IPS-18a (cell line): ENCODE data around the gene MDM4.

Source experiments
- H3K27ac ChIP-seq: one replicate; pipeline ENCODE4 v1.5.1; 2013; ENCODE audit warnings: low read length
- H3K27me3 ChIP-seq: one replicate; pipeline ENCODE4 v1.6.1; 2013; ENCODE audit warnings: mild to moderate bottlenecking, low read length; ENCODE audit not compliant: control insufficient read depth, insufficient read depth
- H3K36me3 ChIP-seq: one replicate; pipeline ENCODE4 v1.6.1; 2013; ENCODE audit warnings: low read depth, low read length; ENCODE audit not compliant: control insufficient read depth
- H3K4me1 ChIP-seq: one replicate; pipeline ENCODE4 v1.6.1; 2013; ENCODE audit warnings: low read depth, low read length; ENCODE audit not compliant: control insufficient read depth
- H3K4me3 ChIP-seq: one replicate; pipeline ENCODE4 v1.5.1; 2013; ENCODE audit warnings: low read length
- H3K9ac ChIP-seq: one replicate; pipeline ENCODE4 v1.6.1; 2013; ENCODE audit warnings: mild to moderate bottlenecking, low read length, moderate library complexity
- H3K9me3 ChIP-seq: one replicate; pipeline ENCODE4 v1.6.1; 2013; ENCODE audit warnings: low read depth, low read length; ENCODE audit not compliant: control insufficient read depth

The MDM4 gene

DNA sequence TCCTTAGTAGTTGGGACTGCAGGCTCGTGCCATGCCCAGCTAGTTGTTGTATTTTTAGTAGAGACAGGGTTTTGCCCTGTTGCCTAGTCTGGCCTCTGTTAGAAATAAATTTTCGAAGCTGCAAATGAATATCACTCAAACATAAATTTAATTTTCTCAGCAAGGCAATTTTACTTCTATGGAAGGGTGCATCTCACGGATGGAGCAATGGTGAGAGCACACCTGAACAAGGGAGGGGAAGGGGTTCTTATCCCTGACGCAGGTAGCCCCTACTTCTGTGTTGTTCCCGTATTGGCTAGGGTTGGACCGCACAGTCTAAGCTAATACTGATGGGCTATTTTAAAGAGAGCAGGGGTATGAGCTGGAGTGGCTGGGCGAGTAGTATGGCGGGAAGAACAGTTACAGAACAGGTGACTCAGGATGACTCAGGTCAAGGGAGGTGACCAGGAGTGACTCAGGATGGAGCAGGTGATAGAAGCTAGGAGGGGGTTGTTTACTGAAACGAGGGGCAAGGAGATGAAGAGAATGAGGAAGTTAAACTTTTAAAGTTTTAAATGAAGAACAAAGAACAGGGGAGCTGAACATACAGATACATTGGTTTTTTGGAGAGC is 7.5 kb downstream of the MDM4 start:
- Histone ChIP-seq H3K27me3 (no peaks in the 10 kb centered on the region), H3K4me3 (no peak overlapping the region), H3K36me3 (peaks cover 33% of the 10 kb centered on the region), H3K9ac (no peak overlapping the region), H3K27ac (no peak overlapping the region), H3K4me1 (no peaks in the 10 kb centered on the region), H3K9me3 (no peaks in the 10 kb centered on the region)

DNA sequence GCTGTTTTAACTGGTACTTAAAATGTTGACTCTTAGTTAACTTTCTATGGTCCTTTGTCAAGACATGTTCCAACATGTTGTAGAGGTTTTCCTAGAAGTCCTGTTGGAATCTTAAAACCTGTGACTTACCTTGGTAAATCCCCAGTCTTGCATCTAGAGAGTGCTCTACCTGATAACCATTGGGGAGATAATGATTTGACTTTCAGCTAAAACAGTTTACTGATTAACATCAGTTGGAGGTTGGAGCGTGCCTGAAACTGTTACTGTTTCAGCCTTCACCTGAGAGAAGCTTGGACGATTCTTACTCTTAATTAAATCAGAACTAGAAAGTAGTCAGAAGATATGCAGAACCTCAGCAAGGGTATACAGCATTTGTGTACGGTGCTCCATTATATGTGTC is 8.8 kb downstream of the MDM4 start:
- Histone ChIP-seq H3K9ac (no peak overlapping the region), H3K27ac (peak overlapping the region; percentile 24), H3K4me1 (no peaks in the 10 kb centered on the region), H3K36me3 (peaks cover 39% of the 10 kb centered on the region), H3K4me3 (no peak overlapping the region), H3K27me3 (no peaks in the 10 kb centered on the region), H3K9me3 (no peaks in the 10 kb centered on the region)

DNA sequence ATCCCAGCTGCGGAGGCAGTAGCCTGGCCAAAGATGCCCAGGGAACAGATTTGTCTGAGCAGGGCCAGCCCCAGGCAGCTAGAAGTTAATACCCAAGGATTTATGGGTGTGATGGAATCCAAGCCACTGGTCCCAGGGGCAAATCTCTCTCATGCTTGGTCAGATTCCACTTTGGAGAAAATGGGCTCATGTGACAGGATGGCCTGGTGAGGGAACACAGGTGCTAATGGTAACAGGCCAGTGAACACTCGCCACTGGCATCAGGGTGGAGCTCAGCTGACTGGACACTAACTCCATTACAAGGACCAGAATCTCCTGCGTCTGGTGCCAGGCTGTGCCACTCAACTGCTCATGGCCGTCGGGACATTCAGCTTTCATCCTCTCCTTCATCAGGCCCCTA is 12.0 kb downstream of the MDM4 start:
- Histone ChIP-seq H3K9me3 (no peaks in the 10 kb centered on the region), H3K9ac (no peak overlapping the region), H3K36me3 (peaks cover 66% of the 10 kb centered on the region), H3K4me1 (no peaks in the 10 kb centered on the region), H3K27ac (no peak overlapping the region), H3K4me3 (no peak overlapping the region), H3K27me3 (no peaks in the 10 kb centered on the region)

GRCh38 chr1:204528677-204529076 is 12.5 kb downstream of the MDM4 start:
- Histone ChIP-seq H3K9me3 (no peaks in the 10 kb centered on the region), H3K4me1 (no peaks in the 10 kb centered on the region), H3K9ac (no peak overlapping the region), H3K36me3 (peaks cover 66% of the 10 kb centered on the region), H3K4me3 (no peak overlapping the region), H3K27me3 (no peaks in the 10 kb centered on the region), H3K27ac (no peak overlapping the region)

GRCh38 chr1:204529371-204529895 is 13.2 kb downstream of the MDM4 start:
- H3K27me3 ChIP-seq: no peaks in the 10 kb centered on the region
- H3K9ac ChIP-seq: no peak overlapping the region
- no peaks in the 10 kb centered on the region for H3K9me3 ChIP-seq
- no peak overlapping the region for H3K4me3 ChIP-seq
- H3K4me1 ChIP-seq: no peaks in the 10 kb centered on the region
- no peak overlapping the region for H3K27ac ChIP-seq
- peaks cover 70% of the 10 kb centered on the region for H3K36me3 ChIP-seq

- H3K4me3 ChIP-seq: no peak overlapping the region
- no peaks in the 10 kb centered on the region for H3K27me3 ChIP-seq
- H3K36me3 ChIP-seq: peaks cover 68% of the 10 kb centered on the region
- no peaks in the 10 kb centered on the region for H3K4me1 ChIP-seq
- no peak overlapping the region for H3K9ac ChIP-seq
- H3K27ac ChIP-seq: no peak overlapping the region
- no peaks in the 10 kb centered on the region for H3K9me3 ChIP-seq
Measured at GRCh38 chr1:204530932-204531331, 14.7 kb downstream of the MDM4 start.

GRCh38 chr1:204532832-204533231 is 16.6 kb downstream of the MDM4 start:
- H3K9ac ChIP-seq: no peak overlapping the region
- H3K4me1 ChIP-seq: no peaks in the 10 kb centered on the region
- no peak overlapping the region for H3K27ac ChIP-seq
- no peak overlapping the region for H3K4me3 ChIP-seq
- no peaks in the 10 kb centered on the region for H3K9me3 ChIP-seq
- peaks cover 60% of the 10 kb centered on the region for H3K36me3 ChIP-seq
- no peaks in the 10 kb centered on the region for H3K27me3 ChIP-seq

- no peak overlapping the region for H3K9ac ChIP-seq
- H3K36me3 ChIP-seq: peaks cover 83% of the 10 kb centered on the region
- no peaks in the 10 kb centered on the region for H3K9me3 ChIP-seq
- H3K27ac ChIP-seq: no peak overlapping the region
- no peaks in the 10 kb centered on the region for H3K4me1 ChIP-seq
- H3K4me3 ChIP-seq: no peak overlapping the region
- H3K27me3 ChIP-seq: no peaks in the 10 kb centered on the region
Measured at GRCh38 chr1:204541626-204542025, 25.4 kb downstream of the MDM4 start.

- Histone ChIP-seq H3K27ac (no peak overlapping the region), H3K9ac (no peak overlapping the region), H3K27me3 (no peaks in the 10 kb centered on the region), H3K4me3 (no peak overlapping the region), H3K9me3 (no peaks in the 10 kb centered on the region), H3K4me1 (no peaks in the 10 kb centered on the region), H3K36me3 (peaks cover 90% of the 10 kb centered on the region)
Measured at GRCh38 chr1:204544321-204544720, 28.1 kb downstream of the MDM4 start.

GRCh38 chr1:204545202-204545601 is 29.0 kb downstream of the MDM4 start:
- Histone ChIP-seq H3K9ac (no peak overlapping the region), H3K4me1 (no peaks in the 10 kb centered on the region), H3K9me3 (no peaks in the 10 kb centered on the region), H3K4me3 (no peak overlapping the region), H3K27me3 (no peaks in the 10 kb centered on the region), H3K36me3 (peaks cover 96% of the 10 kb centered on the region), H3K27ac (no peak overlapping the region)

- Histone ChIP-seq H3K27me3 (no peaks in the 10 kb centered on the region), H3K9ac (no peak overlapping the region), H3K36me3 (peaks cover 98% of the 10 kb centered on the region), H3K4me1 (no peaks in the 10 kb centered on the region), H3K4me3 (no peak overlapping the region), H3K27ac (no peak overlapping the region), H3K9me3 (no peaks in the 10 kb centered on the region)
Measured at GRCh38 chr1:204545881-204546280, 29.7 kb downstream of the MDM4 start.

DNA sequence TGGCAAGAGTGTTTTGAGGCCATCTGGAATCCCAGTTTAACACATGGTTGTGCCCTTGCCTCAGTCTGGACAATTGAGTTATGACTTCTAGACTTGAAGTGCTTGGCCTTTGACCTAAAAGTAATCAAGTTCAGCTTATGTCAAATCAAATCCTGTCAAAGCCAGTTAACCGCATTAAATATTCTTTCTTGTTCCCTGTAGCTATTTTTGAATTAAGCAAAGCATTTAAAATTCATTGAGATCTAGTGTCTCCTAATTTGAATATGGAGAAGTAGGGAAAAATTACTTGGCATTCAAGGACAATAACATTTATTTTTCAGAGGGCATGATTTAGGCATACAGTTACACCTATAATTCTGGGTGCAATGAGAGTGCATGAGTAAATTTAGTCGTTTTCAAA is 32.1 kb downstream of the MDM4 start:
- no peak overlapping the region for H3K4me3 ChIP-seq
- peaks cover 83% of the 10 kb centered on the region for H3K36me3 ChIP-seq
- H3K9me3 ChIP-seq: no peaks in the 10 kb centered on the region
- H3K4me1 ChIP-seq: no peaks in the 10 kb centered on the region
- no peak overlapping the region for H3K9ac ChIP-seq
- no peak overlapping the region for H3K27ac ChIP-seq
- no peaks in the 10 kb centered on the region for H3K27me3 ChIP-seq
